Measurements from ENCODE around the gene TRPM1. TPM values are rescaled to one million over a fixed set of nuclear protein-coding genes. Genes with fewer than 3 reads are reported as not detected.
A peak's percentile ranks its signal among the peaks of the same experiment; 100 is the strongest.

The TRPM1 gene
- total and polyA plus RNA-seq, 7 donors, result 0.03 TPM; not detected in 6

DNA sequence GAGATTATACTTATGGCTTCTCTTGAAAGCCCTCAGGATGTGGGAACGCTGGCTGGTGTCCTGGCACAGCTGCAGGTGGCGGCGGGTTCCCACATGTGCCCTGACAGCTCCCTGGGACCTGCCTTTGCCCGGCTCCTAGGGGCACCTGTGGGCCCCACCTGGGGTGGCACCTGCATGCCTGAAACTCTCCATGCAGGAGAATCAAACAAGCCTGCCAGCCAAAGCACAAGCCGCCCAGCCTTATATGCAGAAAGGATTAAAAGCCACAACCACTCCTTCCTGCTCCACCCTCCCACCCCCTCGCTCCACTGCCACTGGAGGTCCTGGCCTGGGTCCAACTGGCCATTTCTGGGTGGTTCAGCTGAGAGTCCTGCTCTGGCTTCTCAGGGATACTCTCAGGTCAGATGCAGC, 18.1 kb downstream of the TRPM1 start:
- Histone ChIP-seq H3K27ac (no peak overlapping the region), H3K4me3 (no peak overlapping the region), H3K36me3 (ENCODE audit: insufficient read depth in 1 of 2, low read depth in 1 of 2) (no peaks in the 10 kb centered on the region), H3K27me3 (ENCODE audit: insufficient read depth in 3 of 3, low read length in 2 of 3) (no peaks in the 10 kb centered on the region), H3K4me1 (no peaks in the 10 kb centered on the region), H3K9me3 (no peaks in the 10 kb centered on the region)
- 49 to 60% (median 57%) methylated on average over 6 of the region's 6 CpGs for WGBS, 3 donors
- intact Hi-C loops (cut with DNase I), result no loop called here
- DNase-seq, result no peak
- no peak for ATAC-seq
- TF ChIP-seq, protein P1, sequence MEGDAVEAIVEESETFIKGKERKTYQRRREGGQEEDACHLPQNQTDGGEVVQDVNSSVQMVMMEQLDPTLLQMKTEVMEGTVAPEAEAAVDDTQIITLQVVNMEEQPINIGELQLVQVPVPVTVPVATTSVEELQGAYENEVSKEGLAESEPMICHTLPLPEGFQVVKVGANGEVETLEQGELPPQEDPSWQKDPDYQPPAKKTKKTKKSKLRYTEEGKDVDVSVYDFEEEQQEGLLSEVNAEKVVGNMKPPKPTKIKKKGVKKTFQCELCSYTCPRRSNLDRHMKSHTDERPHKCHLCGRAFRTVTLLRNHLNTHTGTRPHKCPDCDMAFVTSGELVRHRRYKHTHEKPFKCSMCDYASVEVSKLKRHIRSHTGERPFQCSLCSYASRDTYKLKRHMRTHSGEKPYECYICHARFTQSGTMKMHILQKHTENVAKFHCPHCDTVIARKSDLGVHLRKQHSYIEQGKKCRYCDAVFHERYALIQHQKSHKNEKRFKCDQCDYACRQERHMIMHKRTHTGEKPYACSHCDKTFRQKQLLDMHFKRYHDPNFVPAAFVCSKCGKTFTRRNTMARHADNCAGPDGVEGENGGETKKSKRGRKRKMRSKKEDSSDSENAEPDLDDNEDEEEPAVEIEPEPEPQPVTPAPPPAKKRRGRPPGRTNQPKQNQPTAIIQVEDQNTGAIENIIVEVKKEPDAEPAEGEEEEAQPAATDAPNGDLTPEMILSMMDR (IDR thresholded peaks at IDR 0.05), result no peak

DNA sequence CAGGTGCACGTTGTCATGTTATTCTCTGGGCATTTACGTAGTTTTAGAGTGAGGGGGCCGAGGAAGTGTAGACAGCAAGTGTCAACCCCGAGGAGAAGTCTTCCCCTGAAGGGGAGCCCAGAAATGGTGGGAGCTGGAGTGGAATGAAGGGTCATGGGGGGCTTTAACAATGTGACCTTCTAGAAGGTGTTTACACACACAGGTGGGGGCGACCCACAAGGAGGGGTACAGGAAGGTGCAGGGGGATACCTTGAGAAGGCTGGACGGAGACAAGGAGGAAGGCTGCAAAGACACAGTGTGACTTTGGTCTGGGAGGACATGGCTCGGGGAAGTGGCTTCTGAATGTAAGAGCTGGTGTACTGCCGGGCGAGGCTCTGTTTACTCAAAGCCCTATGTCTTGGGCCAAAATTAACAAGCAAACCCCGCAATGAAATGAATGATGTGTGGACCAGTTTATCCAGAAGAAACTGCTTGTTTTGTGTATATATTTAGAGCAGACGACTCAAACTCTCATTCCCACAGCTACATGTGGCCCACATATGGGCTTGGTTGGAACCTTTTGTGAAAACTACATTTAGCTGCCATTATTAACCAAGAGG, 18.7 kb downstream of the TRPM1 start:
- TF ChIP-seq, protein P1 (IDR thresholded peaks at IDR 0.05), result no peak
- intact Hi-C loops (cut with DNase I), result no loop called here
- WGBS, 3 donors, result 85 to 87% (median 87%) methylated on average over 11 of the region's 11 CpGs

DNA sequence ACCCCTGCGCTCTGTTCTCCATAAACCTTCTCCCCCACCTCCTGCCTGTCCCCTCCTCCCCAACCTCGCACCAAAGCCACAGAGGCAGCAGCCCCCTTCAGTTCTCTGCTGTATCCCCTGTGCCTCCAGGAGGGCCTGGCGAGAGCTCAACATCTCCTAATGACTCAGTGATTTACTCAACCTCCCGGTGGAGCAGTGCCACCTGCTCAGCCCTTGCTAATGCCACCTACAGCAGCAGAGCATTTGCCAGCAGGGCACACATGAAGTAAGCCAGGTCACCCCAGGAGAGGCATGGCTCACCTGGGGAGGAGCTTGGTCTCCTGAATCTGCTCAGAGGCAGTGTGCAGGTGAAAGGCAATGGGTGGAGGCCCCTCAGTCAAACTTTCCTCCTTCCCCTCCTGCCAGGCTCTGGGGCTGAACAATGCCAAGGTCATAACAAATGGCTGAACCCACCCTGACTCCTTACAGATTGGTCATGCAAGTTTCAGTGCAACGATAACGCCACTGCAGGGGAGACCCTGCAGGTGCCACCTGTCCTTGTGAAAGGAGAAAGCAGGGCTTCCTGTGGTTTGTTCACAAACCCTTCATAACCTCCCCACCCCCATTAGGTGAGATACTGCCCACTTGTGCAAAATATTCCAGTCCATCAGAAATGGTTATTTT, 19.8 kb downstream of the TRPM1 start:
- H3K9me3 ChIP-seq, result no peaks in the 10 kb centered on the region
- H3K27ac ChIP-seq, result no peak overlapping the region
- ATAC-seq, result peak in 3 of 4 donors; percentile 47 to 73 (median 65)
- H3K4me3 ChIP-seq, result no peak overlapping the region
- H3K27me3 ChIP-seq (ENCODE audit: insufficient read depth in 3 of 3, low read length in 2 of 3), result peaks cover 0 to 2% (median 0%) of the 10 kb centered on the region in 3 donors
- no peaks in the 10 kb centered on the region for H3K36me3 ChIP-seq (ENCODE audit: insufficient read depth in 1 of 2, low read depth in 1 of 2)
- intact Hi-C loops (cut with DNase I), result no loop called here
- TF ChIP-seq, protein P1 (IDR thresholded peaks at IDR 0.05), result no peak
- WGBS, 3 donors, result 60 to 73% (median 65%) methylated on average over 6 of the region's 6 CpGs
- H3K4me1 ChIP-seq, result no peaks in the 10 kb centered on the region
- no peak for DNase-seq

More for the DNA sequence above, 18.7 kb downstream of the TRPM1 start:
- ATAC-seq (no peak), DNase-seq (no peak)
- no peaks in the 10 kb centered on the region for H3K36me3 ChIP-seq (ENCODE audit: insufficient read depth in 1 of 2, low read depth in 1 of 2)
- no peaks in the 10 kb centered on the region for H3K27me3 ChIP-seq (ENCODE audit: insufficient read depth in 3 of 3, low read length in 2 of 3)
- H3K4me3 ChIP-seq, result no peak overlapping the region
- no peak overlapping the region for H3K27ac ChIP-seq
- no peaks in the 10 kb centered on the region for H3K4me1 ChIP-seq
- no peaks in the 10 kb centered on the region for H3K9me3 ChIP-seq

DNA sequence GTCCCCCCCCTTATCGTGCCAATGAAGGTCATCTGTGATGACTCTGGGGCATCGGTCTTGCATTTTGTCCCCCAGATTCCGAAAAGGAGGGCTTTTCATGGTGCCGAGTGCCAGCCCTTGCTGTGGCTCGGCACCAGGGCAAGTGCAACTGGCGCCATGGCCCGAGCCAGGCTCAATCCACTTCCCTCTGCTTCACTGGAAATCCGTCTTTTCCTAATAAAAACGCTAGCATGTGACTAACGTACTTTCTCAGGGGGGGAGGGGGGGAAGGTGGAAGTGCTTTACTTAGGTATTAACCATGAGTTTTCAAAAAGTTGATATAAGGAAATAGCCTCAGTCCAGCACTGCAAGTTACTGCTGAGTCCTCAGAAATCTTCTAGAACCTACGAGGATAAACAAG, 20.5 kb downstream of the TRPM1 start:
- H3K9me3 ChIP-seq, result no peaks in the 10 kb centered on the region

More for the DNA sequence above, 20.5 kb downstream of the TRPM1 start:
- no peaks in the 10 kb centered on the region for H3K36me3 ChIP-seq (ENCODE audit: insufficient read depth in 1 of 2, low read depth in 1 of 2)
- ATAC-seq, result peak in 2 of 4 donors; percentile 17 to 43
- DNase-seq, result no peak
- peak overlapping the region; percentile 63 for H3K4me3 ChIP-seq
- TF ChIP-seq, protein P1 (IDR thresholded peaks at IDR 0.05), result no peak
- peaks cover 0 to 2% (median 0%) of the 10 kb centered on the region in 3 donors for H3K27me3 ChIP-seq (ENCODE audit: insufficient read depth in 3 of 3, low read length in 2 of 3)
- 33 to 51% (median 34%) methylated on average over 11 of the region's 11 CpGs for WGBS, 3 donors
- H3K27ac ChIP-seq, result no peak overlapping the region
- intact Hi-C loops (cut with DNase I), result no loop called here
- no peaks in the 10 kb centered on the region for H3K4me1 ChIP-seq
